ENCODE data around the gene SH2D4B. TPM values are rescaled to one million over a fixed set of nuclear protein-coding genes. Genes with fewer than 3 reads are reported as not detected.

SH2D4B gene
- total RNA-seq, 1 donor from 2014 or later = not detected

DNA sequence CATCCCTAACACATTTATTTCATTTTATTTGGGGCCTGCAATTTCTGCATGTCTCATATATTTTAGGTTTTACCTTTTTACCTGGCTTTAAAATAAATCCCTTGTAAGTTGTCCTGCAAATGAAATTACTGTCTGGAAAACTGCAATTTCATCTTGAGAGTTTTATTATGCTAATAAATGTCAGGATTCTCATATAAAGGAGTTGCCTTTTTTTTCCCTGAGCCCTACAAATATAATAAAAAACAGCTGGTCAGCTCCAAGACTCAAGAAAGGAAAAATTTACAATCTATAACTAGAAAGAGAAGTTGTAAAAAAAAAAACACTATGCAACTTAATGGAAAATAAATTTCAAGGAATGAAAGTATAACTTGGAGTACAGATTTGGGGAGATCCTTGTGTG is 108.7 kb downstream of the SH2D4B start:
- no peak overlapping the region for H3K4me3 ChIP-seq (ENCODE audit: low read depth, low read length)
- DNase-seq (ENCODE audit: low read depth) = no peak
- TF ChIP-seq, protein P1, sequence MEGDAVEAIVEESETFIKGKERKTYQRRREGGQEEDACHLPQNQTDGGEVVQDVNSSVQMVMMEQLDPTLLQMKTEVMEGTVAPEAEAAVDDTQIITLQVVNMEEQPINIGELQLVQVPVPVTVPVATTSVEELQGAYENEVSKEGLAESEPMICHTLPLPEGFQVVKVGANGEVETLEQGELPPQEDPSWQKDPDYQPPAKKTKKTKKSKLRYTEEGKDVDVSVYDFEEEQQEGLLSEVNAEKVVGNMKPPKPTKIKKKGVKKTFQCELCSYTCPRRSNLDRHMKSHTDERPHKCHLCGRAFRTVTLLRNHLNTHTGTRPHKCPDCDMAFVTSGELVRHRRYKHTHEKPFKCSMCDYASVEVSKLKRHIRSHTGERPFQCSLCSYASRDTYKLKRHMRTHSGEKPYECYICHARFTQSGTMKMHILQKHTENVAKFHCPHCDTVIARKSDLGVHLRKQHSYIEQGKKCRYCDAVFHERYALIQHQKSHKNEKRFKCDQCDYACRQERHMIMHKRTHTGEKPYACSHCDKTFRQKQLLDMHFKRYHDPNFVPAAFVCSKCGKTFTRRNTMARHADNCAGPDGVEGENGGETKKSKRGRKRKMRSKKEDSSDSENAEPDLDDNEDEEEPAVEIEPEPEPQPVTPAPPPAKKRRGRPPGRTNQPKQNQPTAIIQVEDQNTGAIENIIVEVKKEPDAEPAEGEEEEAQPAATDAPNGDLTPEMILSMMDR (conservative IDR thresholded peaks at IDR 0.05; ENCODE audit: low read depth, low read length) = no peak

DNA sequence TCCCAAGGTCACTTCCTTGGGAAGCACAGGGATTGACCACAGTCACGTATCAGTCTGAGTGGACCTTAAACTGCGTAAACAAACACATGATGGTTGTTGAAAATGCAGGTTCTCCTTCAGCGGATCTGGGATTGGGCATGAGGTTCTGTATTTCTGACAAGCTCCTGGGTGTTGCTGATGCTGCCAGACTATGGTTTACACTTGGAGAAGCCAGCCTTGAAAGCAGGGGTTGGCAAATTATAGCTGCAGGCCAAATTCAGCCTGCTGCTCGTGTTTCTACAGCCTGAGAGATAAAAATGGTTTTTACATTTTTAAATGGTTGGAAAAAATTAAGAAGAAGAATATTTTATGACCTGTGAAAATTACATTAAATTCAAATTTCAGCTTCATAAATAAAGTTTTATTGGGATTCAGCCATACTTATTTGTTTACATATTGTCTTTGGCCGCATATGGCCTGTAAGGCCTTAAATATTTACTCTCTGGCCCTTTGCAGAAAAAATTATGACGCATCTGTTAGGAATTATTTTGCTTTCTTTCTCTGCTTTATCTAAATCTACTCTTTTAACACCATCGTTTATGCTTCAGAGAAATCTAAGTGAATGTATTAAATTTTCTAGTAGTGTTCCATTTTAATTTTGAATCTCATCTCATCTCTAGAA is 109.6 kb downstream of the SH2D4B start:
- no peak overlapping the region for H3K4me3 ChIP-seq (ENCODE audit: low read depth, low read length)
- no peak for DNase-seq (ENCODE audit: low read depth)
- TF ChIP-seq, protein P1 (conservative IDR thresholded peaks at IDR 0.05; ENCODE audit: low read depth, low read length) = no peak

DNA sequence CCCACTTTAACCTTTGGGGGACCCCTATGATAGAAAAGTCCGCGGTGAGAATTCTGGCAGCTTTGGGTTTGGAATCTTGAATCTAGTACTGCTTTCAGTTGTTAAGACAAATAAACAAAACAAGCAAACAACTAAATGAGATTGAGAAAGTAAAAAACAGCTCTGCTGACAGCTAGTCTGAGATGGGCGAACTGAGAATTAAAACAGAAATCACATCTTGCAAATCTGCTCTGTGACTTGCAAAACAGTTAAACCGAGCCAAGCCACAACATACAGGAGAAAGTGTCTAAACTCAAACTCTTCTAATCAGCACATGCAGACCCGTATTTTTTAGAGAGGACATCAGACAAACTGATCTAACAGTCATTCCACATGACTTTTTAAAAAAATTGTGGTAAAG is 110.4 kb downstream of the SH2D4B start:
- TF ChIP-seq, protein P1 (conservative IDR thresholded peaks at IDR 0.05; ENCODE audit: low read depth, low read length) = no peak
- no peak overlapping the region for H3K4me3 ChIP-seq (ENCODE audit: low read depth, low read length)
- DNase-seq (ENCODE audit: low read depth) = no peak

DNA sequence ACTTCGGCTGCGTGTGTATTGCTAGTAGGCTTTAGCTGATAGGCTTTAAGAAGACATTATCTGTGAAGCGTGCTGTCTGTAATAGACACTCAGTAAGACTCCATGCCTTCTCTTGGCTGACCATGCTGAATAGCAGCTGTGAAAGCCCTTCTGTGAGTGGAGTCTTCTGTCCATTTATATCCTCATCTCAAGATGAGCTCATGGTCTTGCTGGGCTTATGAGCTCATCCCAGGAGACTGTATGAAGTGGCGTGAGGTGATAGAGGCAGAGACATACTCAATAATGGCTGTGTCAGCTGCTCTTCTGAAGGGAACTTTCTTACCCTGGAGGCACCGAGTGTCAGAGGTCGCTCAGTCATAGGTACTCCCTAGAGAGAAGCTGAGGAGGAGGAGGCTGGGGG is 111.5 kb downstream of the SH2D4B start:
- TF ChIP-seq, protein P1 (conservative IDR thresholded peaks at IDR 0.05; ENCODE audit: low read depth, low read length) = no peak
- H3K4me3 ChIP-seq (ENCODE audit: low read depth, low read length) = no peak overlapping the region
- no peak for DNase-seq (ENCODE audit: low read depth)

DNA sequence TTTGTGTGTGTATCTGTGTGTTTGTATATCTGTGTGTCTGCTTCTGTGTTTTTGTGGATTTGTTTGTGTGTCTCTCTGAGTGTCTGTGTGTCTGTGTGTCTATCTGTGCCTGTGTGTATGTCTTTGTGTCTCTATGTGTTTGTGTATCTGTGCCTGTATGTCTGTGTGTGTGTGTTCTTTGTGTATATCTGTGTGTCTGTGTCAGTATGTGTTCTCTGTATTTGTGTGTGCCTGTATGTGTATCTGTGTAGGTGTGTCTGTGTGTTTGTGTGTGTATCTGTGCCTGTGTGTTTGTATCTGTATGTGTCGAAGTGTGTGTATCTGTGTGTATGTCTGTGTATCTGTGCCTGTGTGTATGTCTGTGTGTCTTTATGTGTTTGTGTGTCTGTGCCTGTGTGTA is 118.2 kb downstream of the SH2D4B start:
- TF ChIP-seq, protein P1 (conservative IDR thresholded peaks at IDR 0.05; ENCODE audit: low read depth, low read length) = no peak
- no peak overlapping the region for H3K4me3 ChIP-seq (ENCODE audit: low read depth, low read length)
- DNase-seq (ENCODE audit: low read depth) = no peak

DNA sequence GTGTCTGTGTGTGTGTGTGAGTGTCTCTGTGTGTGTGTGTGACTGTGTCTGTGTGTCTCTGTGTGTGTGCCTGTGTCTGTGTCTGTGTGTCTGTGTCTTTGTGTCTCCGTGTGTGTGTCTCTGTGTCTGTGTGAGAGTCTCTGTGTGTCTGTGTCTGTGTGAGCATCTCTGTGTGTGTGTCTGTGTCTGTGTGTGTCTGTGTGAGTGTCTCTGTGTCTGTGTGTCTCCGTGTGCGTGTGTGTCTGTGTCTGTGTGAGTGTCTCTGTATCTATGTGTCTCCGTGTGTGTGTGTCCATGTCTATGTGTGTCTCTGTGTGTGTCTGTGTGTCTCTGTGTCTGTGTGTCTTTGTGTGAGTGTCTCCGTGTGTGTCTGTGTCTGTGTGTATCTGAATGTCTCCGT is 120.4 kb downstream of the SH2D4B start:
- TF ChIP-seq, protein P1 (conservative IDR thresholded peaks at IDR 0.05; ENCODE audit: low read depth, low read length) = no peak
- no peak for DNase-seq (ENCODE audit: low read depth)
- no peak overlapping the region for H3K4me3 ChIP-seq (ENCODE audit: low read depth, low read length)

DNA sequence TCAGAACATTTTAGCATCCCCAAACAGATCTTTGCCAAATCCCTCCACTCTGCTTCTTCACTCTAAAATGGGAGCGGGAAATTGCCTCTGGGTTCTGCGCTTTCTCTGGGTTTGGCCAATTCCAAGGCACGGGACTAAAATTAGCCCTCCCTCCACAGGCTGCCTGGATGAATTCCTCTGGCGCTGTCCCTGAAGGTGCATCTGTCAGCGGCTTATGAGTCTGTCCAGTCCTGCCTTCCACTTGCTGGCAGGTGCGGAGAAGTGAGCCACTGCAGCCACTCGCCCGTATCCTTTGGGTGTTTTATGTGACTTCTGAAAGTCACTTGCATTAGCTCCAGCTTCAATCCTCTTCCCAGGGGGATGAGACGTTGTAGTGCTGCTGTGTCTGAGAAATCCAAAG is 121.6 kb downstream of the SH2D4B start:
- TF ChIP-seq, protein P1 (conservative IDR thresholded peaks at IDR 0.05; ENCODE audit: low read depth, low read length) = no peak
- no peak for DNase-seq (ENCODE audit: low read depth)
- H3K4me3 ChIP-seq (ENCODE audit: low read depth, low read length) = no peak overlapping the region

Measured in epithelial cell of proximal tubule (primary cell).